Stromal cell of bone marrow (primary cell): Measurements from ENCODE around the gene ZNF792.
"Not testable (repeated sequence)": the region's sequence is repeated elsewhere in the genome, so short reads cannot be mapped to it uniquely, and the experiment has no call there.

Source experiments
- DNase-seq: peaks from one replicate; pipeline ENCODE4 v3.0.0-alpha.2; 2012; ENCODE audit warnings: low read depth

The ZNF792 gene

GRCh38 chr19:34970185-34970780 is 6.3 kb upstream of the ZNF792 start:
- DNase-seq, result not testable (repeated sequence)

GRCh38 chr19:34969721-34970120 is 5.7 kb upstream of the ZNF792 start:
- DNase-seq, result no peak

DNA sequence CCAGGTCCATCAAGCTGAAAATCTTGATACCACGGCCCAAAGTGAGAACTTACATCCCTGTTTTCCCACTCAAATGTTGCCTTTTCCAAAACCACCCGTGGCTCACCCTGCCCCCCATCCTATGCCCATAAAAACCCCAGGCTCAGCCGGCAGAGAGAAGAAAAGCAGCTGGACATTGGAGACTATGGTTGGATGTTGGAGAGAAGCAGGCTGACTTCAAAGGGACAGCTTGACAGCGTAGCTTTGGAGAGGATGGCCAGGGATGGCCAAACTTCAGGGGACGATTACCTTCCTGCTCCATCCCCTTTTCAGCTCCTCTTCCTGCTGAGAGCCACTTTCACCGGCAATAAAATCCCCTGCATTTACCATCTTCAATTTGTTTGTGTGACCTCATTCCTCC is 3.5 kb upstream of the ZNF792 start:
- DNase-seq, result no peak

DNA sequence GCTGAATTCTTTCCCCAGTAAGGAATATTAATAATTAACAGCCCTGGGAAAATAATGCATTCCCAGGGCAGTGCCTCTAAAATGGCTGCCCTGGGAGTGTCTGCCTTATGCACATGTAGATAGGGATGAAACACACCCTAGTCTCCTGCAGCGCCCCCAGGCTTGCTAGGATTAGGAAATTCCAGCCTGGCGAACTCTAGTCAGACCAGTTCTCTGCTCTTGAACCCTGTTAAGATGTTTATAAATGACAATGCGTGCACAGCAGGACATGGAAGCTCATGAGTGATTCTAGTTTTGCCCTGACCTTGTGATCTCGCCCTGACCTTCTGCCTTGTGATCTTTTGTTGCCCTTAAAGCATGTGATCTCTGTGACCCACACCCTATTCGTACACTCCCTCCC is 1.5 kb upstream of the ZNF792 start:
- not testable (repeated sequence) for DNase-seq

DNA sequence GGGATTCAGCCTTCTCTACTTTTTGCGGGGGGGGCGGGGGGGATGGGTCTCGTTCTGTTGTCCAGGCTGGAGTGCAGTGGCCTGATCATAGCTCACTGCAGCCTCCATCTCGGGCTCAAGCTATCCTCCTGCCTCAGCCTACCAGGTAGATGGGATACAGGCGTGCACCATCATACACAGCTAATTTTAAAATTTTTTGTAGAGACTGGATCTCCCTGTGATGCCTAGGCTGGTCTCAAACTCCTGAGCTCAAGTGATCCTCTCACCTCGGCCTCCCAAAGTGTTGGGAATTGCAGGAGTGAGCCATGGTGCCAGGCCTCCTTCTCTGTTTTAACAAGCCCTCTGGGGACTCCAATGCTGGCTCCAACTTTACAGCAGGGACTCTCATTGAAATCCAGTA is 569 bp upstream of the ZNF792 start:
- DNase-seq, result no peak

DNA sequence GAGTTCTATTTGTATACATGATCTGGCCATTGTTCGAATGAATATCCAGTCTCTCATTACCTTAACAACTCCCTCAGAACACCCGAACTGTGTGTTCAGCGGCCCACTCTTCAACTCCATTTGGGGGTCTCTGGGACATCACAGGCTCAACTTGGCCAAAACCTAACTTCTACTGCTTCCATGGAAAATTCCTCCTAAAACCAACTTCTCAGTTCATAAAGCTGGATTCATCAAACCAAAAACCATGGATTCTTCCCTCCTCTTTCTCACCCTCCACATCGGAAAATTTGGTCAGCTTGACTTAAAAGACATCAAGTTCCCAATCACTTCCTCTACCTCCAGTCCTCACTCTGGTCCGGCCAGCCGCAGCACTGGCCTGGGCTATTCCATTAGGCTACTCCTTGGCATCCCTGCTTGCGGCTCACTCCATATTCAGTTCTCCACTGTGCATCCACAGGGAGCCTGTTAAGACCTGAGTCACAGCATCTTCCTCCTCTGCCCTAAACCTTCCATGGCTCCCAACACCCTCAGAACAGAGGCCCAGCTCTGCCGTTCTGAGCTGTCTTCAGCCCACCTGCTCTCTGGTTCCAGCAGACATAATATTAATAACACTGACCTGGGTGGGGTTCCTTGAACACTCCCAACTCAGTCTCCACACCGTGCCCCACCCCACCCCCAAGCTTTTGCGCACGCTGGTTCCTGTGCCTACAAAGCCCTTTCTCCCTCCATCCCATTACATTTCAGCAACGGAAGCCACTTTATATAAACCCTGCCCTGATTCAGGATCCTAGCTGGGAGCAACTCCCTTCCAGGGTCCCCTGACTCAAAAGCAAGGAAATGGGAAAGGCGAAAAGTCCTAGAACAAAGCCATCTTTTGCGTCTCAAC is 1.1 kb downstream of the ZNF792 start:
- DNase-seq, result no peak

GRCh38 chr19:34961775-34962686 is 2.0 kb downstream of the ZNF792 start:
- DNase-seq, result no peak

DNA sequence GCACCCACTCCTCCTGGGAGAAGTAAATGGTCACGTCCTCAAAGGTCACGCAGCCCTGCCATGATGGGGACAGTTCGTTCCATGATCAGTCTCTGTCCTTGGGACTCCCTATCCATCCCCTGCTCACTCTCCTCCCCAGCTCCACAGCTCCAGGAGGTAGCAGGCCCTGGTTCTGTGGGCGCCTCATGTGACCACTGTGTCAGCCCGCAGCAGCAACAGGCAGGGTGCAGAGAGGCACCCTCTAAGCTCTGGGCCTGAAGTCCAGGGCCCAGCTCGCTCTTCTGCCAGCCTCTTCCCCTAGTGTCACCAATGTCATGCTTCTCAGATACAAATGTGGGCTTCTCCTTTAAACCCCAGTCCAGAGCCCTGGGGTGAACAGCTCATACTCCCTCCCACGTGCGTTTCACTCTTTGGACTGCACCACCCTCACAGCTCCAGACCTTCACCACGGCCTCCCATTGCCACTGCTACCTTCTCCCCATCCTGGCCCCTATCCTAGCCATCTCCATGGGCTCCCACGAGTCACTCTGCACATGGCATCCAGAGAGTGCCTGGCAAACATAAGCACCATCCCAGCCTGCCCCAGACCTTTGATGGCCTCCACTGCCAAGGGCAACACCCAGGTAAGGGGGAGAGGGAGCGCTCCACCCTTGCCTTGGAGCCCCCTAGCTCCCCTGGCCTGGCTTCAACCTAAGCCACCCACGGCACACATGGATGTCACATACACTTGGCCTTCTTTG is 2.9 kb downstream of the ZNF792 start:
- no peak for DNase-seq

GRCh38 chr19:34960103-34960805 is 3.8 kb downstream of the ZNF792 start:
- DNase-seq, result no peak

GRCh38 chr19:34959021-34959420 is 5.0 kb downstream of the ZNF792 start:
- DNase-seq, result no peak

- DNase-seq, result no peak
Observed at GRCh38 chr19:34957830-34958751, 5.9 kb downstream of the ZNF792 start.

DNA sequence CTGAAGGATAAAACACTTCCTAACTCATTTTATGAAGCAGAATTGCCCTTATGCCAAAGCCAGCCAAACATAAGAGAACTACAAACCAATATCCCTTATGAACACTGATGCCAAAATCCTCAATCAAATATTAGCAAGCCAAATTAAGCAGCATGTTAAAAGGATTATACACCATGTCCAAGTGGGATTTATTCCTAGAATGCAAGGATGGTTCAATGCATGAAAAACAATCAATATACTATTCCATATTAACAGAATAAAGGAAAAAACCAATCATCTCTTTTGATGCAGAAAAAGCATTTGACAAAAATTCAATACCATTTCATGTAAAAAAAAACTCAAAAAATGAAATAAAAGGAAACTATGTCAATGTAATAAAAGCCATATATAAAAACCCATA is 10.9 kb downstream of the ZNF792 start:
- no peak for DNase-seq

DNA sequence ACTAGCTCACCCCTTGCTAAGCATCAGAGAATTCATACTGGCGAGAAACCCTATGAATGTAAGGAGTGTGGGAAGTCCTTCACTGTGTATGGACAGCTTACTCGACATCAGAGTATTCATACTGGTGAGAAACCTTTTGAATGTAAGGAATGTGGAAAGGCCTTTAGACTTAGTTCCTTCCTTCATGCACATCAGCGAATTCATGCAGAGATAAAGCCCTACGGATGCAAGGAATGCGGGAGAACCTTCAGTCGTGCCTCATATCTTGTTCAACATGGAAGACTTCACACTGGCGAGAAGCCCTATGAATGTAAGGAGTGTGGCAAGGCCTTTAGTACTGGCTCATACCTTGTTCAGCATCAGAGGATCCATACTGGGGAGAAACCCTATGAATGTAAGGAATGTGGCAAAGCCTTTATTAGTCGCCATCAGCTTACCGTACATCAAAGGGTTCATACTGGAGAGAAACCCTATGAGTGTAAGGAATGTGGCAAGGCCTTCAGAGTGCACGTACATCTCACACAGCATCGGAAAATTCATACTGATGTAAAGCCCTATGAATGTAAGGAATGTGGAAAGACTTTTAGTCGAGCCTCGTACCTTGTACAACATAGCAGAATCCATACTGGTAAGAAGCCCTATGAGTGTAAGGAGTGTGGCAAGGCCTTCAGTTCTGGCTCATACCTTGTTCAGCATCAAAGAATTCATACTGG is 20.0 kb downstream of the ZNF792 start:
- DNase-seq, result no peak

GRCh38 chr19:34938886-34939285 is 25.1 kb downstream of the ZNF792 start:
- DNase-seq, result no peak

- no peak for DNase-seq
Observed at GRCh38 chr19:34936184-34936583, 27.8 kb downstream of the ZNF792 start.

GRCh38 chr19:34932494-34932893 is 31.5 kb downstream of the ZNF792 start:
- no peak for DNase-seq

DNA sequence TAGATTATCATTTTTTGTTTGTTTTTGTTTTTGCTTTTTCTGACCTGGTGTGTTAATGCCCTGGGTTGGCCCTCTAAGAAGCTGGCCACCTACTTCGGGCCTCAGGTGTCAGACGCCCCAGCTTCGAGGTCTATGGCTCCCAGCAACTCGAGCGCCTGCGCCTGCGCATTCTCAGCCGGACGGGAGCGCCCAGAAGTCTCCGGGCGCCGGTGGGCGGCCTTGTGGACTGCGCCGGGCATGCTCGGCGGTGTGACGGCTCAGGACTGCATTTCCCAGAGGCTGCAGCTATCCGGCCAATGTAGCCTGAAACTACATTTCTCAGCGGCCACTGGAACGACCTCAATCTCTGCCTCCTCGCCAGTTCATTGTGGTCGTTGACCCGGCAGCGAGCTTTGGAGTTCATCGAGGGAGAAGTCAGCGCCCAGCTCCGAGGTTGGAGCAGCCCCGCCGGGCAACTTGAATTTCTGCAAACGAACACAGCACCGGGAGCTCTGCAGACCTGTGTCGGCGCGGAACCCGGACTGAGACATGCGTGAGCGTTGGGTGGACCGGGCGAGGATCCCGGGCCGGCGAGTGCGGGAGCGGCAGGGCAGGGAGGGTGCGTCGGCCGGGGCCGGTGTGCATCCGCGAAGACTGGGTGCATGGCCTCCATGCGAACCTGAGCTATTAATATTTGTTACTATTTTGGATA is 37.2 kb downstream of the ZNF792 start, which contains the start of gene ZNF30:
Gene ZNF30 (plus strand): TSS at position 219 of the 691 bp plus-strand sequence. CDS start 3,045 bp downstream, outside the sequence.
- peak; percentile 89 for DNase-seq

- no peak for DNase-seq
Observed at GRCh38 chr19:34926361-34926684, 37.7 kb downstream of the ZNF792 start.
